ENCODE results near the gene GLRA2.

- TF ChIP-seq, protein P1, sequence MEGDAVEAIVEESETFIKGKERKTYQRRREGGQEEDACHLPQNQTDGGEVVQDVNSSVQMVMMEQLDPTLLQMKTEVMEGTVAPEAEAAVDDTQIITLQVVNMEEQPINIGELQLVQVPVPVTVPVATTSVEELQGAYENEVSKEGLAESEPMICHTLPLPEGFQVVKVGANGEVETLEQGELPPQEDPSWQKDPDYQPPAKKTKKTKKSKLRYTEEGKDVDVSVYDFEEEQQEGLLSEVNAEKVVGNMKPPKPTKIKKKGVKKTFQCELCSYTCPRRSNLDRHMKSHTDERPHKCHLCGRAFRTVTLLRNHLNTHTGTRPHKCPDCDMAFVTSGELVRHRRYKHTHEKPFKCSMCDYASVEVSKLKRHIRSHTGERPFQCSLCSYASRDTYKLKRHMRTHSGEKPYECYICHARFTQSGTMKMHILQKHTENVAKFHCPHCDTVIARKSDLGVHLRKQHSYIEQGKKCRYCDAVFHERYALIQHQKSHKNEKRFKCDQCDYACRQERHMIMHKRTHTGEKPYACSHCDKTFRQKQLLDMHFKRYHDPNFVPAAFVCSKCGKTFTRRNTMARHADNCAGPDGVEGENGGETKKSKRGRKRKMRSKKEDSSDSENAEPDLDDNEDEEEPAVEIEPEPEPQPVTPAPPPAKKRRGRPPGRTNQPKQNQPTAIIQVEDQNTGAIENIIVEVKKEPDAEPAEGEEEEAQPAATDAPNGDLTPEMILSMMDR (IDR thresholded peaks at IDR 0.05) = no peak
- TF ChIP-seq EZH2 (IDR thresholded peaks at IDR 0.05) = no peak
- no peak for TF ChIP-seq EZH2phosphoT487 (IDR thresholded peaks at IDR 0.05)
Observed at GRCh38 chrX:14581081-14581480, 51.7 kb downstream of the GLRA2 start.

Measured in neural progenitor cell (in vitro differentiated cells).